GM21390 (cell line): ENCODE measurements around the gene ZC3H12D.
"Not testable (repeated sequence)": the region's sequence is repeated elsewhere in the genome, so short reads cannot be mapped to it uniquely, and the experiment has no call there.

Experiments
- ATAC-seq: cut with Tn5 transposase; IDR thresholded peaks from one replicate; pipeline ENCODE4 v1.9.1; 2021; ENCODE audit not compliant: unreplicated experiment

The ZC3H12D gene

DNA sequence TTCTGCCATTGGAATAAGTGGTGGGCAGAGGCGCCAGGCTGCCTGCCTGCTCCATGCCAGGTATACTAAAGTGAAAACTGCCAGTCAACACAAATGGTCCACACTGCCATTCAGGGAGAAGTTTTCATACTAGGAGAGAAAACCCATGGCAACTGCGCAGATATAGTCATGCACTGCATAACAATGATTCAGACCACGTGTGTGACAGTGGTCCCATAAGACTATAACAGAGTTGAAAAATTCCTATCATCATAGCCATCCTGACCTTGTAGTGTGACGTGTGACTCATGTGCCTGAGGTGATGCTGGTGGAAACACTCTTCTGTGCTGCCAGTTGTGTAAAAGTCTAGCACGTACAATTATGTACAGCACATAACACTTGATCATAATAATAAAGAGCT is 25.1 kb downstream of the ZC3H12D start:
- no peak for ATAC-seq

DNA sequence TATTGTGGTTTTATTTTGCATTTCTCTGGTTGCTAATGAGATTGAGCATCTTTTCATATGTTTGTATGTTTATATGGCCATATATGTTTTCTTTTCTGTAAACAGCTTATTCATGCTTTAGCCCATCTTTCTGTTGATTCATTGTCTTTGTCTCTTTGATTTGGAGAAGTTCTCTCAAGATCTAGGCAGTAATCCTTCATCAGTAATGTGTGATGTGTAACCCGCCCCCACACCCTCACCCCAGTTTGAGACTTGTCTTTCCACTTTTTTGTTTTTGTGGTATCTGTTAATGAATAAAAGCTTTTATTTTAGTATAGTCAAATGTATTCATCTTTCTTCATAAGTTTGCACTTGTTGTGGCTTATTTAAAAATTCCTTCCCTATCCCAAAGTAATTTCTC is 26.0 kb downstream of the ZC3H12D start:
- no peak for ATAC-seq

DNA sequence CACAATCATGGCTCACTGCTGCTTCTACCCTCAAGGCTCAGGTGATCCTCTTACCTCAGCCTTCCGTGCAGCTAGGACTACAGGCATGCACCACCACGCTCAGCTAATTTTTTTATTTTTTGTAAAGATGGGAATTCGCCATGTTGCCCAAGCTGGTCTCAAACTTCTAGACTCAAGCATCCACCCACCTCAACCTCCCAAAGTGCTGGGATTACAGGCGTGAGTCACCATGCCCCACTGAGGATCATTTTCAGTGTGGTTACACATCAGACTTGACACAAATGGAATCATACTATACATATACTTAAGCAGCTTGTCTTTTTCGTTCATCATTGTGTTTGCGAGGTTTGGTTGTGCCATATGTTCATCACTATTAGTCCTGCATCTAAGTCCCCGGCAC is 26.6 kb downstream of the ZC3H12D start:
- ATAC-seq = no peak

DNA sequence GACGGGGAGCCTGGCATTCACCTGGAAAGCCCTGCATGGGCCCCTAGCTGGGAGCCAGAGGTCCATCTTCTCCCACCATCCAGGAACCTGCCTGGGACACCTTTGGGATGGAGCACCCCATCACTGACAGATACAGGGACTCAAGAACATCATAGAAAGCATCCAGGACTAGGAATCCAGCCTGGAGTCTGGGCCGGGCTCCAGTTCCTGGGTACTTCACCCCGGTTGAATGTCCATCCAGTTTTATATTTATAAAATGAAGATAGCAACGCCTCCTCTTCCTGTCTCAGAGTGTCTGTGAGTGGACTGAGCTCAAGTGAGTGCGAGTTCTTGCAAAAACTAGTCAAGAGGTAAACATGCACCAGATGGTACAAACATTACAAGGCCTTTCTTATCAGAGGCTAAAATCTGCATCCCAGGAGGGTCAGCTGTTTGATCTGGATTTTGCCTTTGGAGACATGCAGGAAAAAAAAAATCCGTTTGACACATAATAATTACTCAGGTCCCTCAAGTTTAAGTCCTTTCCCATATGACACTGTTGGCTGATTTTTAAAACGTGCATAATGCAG is 27.4 kb downstream of the ZC3H12D start:
- no peak for ATAC-seq

DNA sequence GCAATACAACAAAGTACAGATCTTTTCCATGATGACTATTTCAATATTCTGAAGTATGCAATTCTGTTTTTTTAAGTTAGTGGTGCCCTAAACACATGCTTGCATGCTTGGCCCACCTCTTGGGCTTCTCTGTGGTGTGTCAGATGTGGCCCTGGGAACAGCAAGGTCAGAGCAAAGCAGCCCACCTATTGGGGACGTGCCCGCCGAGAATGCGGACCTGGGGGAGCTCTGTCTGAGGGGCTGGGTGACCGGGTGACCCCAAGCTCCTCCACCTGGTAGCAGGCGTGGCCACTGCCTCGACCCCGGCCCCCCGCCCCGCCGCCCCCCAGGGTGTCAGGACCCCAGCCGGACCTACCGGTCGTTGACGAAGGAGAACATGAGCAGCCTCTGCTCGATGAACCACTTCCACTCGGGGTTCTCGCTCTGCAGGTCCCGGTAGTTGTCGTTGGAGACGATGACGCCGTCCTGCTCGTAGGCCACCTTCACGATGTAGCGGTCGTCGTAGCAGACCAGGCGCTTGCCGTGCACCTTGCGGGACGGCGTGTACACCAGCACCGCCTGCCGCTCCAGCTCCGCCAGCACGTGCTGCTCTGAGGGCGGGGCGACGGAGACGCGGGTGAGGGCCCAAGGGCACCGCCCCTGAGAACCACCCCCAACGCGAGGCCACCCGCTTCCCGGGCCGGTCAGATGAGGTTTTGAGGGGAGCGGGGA is 28.3 kb downstream of the ZC3H12D start:
- ATAC-seq = no peak

DNA sequence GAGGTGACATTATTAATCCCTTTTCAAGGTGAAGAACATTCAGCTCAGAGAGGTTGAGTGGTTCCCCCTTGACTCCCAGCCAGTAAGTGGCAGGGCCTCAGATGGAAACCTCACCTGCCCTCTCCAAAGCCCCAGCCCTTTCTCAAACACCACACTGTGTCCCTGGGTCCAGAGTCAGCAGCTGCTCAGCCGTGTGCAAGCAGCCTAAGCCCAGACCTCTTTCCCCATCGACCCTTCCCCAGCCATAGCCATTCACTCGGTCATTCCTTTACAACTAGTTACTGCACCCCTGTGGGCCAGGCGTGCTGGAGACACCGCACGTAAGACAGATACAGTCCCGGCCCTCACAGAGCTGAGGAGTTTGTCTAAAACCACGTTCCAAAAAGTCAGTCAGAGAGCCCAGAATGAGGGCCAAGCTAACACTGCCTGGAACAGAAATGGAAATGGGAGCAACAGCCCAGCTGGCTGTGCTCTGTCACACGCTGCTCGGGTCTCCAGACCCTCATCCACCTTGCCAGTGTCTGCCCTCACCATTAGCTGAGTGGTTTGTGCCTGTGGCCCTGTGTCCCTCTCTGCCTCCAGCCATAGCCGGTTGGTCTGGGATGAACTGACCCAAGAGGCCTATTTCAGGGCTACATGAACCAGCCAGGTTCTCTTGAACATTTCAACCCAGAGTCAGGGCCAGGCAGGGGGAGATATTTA is 29.6 kb downstream of the ZC3H12D start:
- ATAC-seq = no peak

DNA sequence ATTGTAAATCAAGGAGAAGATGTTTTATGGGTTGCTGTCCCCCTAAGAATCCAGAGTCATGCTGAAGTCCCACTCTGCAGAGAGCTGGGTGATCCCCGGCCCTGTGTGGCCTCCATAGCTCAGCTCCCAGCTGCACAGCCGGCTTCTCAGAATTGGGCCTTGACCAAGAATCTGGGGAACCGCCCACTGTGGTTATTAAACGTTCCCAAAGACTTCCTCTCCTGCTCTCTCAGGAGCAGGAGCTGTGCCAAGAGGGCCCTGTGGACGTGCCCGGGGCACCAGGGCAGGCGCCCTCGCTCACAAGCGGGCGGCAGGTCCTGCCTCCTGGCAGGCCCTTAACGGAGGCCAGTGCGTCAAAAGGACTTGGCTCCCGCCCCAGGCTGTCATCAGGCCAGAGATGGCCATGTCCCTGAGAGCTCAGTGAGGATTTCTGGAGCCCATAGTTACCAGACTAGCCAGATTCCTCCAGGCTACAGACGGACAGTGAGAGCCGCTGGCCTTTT is 30.4 kb downstream of the ZC3H12D start:
- no peak for ATAC-seq

DNA sequence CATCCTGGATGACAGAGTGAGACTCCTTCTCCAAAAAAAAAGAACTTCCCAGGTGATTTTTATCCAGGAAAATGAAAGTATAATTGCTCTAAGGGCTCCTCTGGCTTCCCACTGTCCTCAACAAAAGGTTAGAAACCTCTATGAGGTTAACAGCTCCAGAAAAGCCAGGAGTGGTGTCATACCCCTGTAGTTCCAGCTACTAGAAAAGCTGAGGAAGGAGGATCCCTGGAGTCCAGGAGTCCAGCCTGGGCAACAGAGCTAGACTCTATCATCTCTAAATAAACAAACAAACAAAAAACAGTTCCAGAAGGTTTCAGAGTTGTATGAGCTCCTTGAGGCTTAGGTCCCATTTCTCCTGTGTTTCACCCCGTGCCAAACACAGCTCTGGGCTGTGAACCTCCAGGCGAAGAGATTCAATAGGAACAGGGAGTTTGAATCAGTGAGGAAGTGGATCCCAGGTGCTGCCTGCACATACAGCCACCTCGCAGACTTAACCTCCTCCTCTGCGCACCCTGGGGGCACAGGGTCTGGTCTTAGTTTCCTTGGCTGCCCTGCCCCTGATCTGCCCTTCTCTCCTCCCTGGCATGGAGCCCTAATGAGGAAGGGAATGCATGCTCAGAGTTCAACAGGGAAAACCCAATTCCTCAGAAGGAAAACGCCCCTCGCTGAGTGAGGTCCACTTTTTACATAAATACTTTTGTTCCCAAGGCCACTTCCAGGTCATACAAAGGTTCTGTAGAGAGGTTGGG is 31.0 kb downstream of the ZC3H12D start:
- ATAC-seq = no peak

DNA sequence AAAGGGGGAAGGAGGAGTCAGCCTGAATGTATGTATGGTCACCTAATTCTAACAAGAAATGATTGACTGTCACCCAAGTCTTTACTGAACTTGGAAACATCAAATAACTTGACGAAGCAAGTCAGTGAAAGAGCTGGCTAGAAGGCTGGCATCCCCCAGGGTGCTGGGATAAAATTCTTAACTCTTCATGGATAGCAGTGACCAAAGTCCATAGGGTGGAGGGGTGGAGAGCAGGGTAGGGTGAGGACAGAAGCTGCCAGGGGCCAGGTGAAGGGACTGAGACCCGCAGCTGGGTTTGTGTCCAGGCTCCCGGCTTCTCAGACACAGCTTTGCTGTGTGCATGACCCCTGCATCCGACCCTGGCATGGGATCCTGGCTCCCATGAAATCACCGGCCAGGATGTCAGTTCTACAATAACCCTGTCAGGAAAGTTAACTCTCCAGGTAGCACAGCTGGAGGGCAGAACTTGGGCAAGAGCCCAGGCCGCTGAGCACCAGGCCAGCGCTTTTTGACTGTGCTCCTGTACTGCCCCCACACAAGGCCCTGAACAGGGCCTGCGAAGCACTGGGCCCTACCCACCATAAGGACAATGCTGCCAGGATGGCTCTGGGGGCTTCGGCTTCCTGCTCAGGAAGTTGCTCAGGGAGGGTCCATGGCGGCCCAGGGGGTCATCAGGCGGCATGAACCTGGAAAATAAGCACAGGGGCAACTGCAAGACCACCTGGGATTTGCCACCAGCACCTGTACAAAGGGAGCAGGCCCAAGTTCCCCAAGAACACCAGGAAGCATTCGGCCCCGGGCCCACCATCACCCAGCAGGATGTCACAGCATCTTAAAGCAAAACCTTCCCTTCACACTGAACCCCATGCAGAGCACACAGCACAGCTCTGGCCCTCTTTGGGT is 32.5 kb downstream of the ZC3H12D start:
- no peak for ATAC-seq

DNA sequence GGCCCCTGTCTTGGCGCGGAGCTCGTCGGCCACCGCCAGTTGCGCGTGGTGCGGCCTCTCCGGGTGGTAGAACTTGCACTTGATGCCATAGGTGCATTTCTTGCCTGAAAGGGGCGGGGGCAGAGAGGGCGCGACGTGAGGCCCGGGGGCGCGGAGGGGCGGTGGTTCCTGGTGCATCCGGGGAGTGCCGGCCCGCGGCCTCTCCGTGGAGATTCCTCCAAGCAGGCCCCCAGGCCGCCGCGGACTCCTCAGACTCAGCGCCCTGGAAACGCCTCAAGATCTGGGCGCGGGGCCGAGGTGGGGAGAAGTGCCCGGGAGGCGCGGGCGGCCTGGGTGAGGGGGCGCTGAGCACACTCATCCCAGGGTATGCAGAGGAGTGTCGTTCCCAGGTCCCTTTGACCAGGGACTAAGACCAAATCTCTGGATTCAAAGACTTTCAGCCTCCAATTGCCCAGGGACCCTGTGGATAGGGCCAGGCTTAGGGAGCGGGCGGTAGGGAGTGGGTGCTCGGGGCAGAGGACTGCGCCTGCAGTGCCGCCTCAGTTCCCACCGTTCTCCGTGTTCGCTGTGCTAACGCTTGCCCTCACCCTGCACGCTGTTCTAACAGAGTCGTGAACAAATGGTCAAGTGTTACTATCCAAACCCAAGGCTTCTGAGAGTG is 33.3 kb downstream of the ZC3H12D start:
- ATAC-seq = no peak

DNA sequence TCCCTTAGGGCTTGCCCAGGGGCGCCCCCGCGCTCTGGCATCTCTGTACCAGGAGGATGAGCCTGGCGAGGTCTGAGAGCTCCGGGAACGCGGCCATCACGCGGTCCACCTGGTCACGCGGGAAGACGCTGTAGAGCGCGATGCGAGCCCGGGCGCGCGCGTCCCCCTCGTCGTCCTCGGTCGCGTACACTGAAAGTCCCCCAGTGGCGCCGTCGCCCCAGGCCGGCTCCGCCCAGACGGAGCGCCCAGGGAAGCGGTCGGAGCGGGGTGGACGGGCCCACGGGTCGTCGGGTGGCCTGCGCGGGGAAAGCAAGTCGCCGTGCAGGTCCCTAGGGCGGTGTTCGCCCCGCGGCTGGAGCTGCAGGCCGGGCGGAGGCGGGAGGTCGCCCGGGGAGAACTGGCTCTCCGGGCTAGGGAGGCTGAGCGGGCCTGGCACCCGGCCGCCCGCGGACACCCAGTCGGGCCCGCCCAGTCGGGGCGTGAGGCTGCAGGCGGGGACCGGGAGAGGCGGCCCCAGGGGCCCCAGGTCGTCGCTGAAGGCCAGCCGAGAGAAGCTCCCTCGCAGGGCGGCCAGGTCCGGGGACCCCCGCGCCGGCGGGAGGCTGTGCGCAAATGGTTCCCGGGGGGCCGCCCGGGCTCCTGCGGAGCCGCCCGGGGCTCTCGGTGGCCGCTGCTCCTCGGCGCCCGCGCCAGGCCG is 34.0 kb downstream of the ZC3H12D start:
- ATAC-seq = no peak

DNA sequence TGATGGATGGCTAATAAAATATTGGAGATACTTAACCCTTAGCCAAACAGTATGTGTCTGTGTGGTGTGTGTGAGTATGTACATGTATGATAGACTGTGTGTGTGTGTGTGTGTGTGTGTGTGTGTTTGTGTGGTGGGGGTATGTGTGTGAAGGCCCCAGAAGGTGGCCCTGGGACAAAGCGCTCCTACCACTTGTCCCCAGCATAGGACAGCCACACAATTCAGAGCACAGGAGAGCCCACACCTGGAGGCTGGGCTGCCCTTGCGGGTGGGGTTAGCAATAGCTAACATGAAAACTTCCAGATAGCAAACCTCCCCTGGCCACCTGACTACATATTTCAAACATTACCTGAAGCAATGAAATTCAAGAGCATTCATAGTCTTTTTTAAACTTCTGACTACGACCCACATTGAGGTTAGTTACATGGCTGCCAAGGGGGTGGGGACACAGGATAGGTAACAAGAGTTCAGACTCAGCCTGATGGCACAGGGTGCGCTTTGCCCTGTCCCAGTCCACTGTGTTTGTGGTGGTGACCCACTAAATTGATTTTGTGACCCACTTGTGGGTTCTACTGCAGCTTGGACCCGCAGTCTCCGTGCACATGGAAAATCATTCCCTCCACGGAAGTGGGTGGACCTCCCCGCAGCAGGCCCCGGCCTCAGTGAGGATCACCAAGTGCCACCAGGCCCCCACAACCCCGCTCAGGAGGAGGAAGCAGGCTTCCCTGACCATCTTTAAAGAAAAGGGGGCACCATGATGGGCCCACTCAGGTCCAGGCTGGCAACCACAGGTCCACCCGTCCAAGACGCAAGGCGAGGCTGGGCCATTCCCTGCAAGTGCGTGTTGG is 34.8 kb downstream of the ZC3H12D start:
- ATAC-seq = no peak

DNA sequence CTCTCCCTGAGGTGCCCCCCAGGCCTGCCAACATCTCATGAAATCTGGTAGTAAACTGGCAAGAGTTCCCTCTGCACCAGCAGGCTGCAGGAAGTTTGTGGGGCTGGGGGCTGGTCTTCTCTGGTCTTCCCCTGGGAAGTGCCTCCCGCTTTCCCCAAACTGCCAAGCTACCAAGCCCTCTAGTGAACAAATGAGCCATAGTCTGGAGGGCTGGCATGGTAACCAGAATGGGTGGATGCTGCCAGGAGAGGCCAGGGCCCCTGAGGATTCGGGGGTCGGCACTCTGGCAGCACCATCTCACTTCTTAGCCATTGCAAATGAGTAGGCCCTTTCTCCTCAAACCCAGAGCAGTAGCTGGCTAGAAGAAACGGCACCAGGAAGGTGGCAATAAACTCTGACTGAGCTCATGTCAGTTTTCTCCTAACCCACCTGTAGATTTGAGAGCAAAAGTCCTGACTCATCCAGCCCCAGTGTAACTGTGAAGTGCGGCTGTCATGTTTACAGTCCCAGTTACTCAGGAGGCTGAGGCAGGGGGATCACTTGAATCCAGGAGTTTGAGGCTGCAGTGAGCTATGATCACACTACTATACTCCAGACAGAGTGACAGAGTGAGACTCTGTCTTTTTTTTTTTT is 35.9 kb downstream of the ZC3H12D start:
- ATAC-seq = no peak

DNA sequence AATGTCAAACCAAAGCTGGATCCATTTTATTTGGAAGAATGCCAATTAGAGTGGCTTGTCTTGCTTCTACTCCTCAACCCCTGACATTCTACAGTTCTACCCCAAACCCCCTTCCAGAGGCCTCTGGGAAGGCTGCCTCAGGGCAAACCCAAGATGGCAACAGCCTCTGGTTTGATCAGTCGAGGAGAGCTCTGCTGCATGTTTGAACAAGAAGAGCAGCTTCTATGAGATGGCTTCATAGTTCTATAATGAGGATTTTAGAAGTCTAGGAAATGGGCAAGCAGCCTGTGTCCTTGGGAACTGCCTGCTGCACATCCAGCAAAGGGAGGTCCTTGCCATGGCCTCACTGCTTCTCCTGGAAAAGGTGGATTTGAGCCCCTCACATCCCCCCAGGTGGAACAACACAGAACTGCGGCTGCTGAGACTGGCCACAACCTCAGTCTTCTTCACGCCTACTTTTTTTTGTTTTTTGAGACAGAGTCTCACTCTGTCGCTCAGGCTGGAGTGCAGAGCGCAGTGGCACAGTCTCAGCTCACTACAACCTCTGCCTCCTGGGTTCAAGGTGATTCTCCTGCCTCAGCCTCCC is 37.9 kb downstream of the ZC3H12D start:
- no peak for ATAC-seq

DNA sequence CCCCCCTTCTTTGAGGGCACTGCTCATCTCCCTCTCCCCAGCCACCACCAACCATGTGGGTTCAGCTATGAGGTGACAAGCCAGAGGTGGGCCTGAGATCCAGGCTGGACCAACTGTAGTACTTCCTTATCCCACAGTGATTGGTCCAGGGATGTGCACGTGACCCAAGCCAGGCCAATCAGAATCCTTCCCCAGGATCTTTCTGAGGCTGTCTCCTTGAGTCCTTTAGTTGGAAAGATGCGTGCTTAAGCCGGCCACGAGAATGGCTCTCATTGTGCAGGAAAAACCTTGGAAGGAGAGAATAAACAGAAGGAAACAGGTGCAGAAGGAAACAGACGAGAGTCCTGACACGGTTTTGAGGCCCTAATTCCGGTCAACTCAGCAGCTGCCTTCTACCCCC is 39.2 kb downstream of the ZC3H12D start:
- ATAC-seq = no peak

DNA sequence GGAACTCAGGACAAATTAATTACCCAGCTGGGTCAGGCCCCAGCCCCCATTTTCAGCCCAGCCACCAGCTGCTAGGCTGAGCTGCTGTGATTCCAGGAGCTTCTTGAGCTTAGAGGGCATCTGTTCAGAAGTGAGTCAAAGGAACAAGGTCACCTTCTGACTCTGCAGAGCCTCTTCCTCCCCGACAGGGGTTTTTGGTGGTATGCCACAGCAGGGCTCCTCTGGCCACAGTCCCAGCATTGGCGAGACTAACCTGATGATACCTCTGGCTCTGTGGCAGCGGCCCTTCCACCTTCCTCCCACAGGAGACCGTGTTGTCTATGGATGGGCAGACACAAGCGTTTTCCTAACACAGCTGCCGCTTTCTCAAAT is 39.7 kb downstream of the ZC3H12D start:
- no peak for ATAC-seq

DNA sequence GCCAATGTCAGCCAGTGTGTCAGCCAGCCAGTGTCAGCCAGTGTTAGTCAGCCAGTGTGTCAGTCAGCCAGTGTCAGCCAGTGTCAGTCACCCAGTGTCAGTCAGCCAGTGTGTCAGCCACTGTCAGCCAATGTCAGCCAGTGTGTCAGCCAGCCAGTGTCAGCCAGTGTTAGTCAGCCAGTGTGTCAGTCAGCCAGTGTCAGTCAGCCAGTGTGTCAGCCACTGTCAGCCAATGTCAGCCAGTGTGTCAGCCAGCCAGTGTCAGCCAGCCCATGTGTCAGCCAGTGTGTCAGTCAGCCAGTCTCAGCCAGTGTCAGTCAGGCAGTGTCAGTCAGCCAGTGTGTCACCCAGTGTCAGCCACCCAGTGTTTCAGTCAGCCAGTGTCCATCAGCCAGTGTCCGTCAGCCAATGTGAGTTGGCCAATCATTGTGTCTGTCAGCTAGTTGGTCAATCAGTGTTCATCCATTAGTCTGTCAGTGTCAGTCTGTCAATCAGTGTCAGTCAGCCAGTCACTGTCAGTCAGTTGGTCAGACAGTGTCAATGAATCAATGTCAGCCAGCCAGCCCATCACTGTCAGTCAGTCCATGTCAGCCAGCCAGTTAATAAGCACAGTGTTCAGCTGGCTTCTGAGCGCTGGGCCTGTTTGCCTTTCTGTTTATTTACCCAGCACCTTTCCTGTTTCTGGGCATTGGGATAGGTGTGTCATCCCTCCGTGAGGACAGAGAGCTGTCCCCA is 40.3 kb downstream of the ZC3H12D start:
- not testable (repeated sequence) for ATAC-seq
